ENCODE data around the gene THBS2. TPM values are rescaled to one million over a fixed set of nuclear protein-coding genes. Genes with fewer than 3 reads are reported as not detected.
"Not testable (repeated sequence)": the region's sequence is repeated elsewhere in the genome, so short reads cannot be mapped to it uniquely, and the experiment has no call there.

The THBS2 gene
- total and polyA plus RNA-seq, 5 donors from 2014 or later = 0.02 TPM; not detected in 4

GRCh38 chr6:169220068-169220964, 33.3 kb downstream of the THBS2 start:
- Mint-ChIP-seq H3K4me1 (peaks cover 0 to 5% (median under 1%) of the 10 kb centered on the region in 4 donors), H3K36me3 (no peaks in the 10 kb centered on the region), H3K27me3 (no peaks in the 10 kb centered on the region), H3K4me3 (no peak overlapping the region), H3K9me3 (peaks cover 0 to 3% (median 0%) of the 10 kb centered on the region in 7 donors), H3K27ac (no peak overlapping the region)
- no peaks in the 10 kb centered on the region for H3K27me3 ChIP-seq (ENCODE audit: control insufficient read depth, insufficient read depth, low read length)
- ATAC-seq (ENCODE audit: low read depth in 2 of 2) (no peak), DNase-seq (no peak)
- no peaks in the 10 kb centered on the region for H3K36me3 ChIP-seq (ENCODE audit: control insufficient read depth, insufficient read depth, low read length)
- H3K4me3 ChIP-seq (ENCODE audit: low read depth, low read length) = no peak overlapping the region
- no peaks in the 10 kb centered on the region for H3K4me1 ChIP-seq (ENCODE audit: control insufficient read depth, insufficient read depth, low read length, poor library complexity, severe bottlenecking)
- H3K27ac ChIP-seq (ENCODE audit: insufficient read depth, low read length, poor library complexity, severe bottlenecking) = no peak overlapping the region
- no peaks in the 10 kb centered on the region for H3K9me3 ChIP-seq (ENCODE audit: control insufficient read depth in 2 of 2, low read length in 2 of 2)

GRCh38 chr6:169217972-169218371, 35.7 kb downstream of the THBS2 start:
- DNase-seq (no peak), ATAC-seq (ENCODE audit: low read depth in 2 of 2) (no peak)
- Mint-ChIP-seq H3K4me3 (no peak overlapping the region), H3K27me3 (no peaks in the 10 kb centered on the region), H3K27ac (no peak overlapping the region), H3K36me3 (no peaks in the 10 kb centered on the region), H3K9me3 (peaks cover 0 to 3% (median 0%) of the 10 kb centered on the region in 7 donors), H3K4me1 (peaks cover 0 to 13% (median 8%) of the 10 kb centered on the region in 4 donors)
- Histone ChIP-seq H3K4me3 (ENCODE audit: low read depth, low read length) (no peak overlapping the region), H3K36me3 (ENCODE audit: control insufficient read depth, insufficient read depth, low read length) (no peaks in the 10 kb centered on the region), H3K27ac (ENCODE audit: insufficient read depth, low read length, poor library complexity, severe bottlenecking) (no peak overlapping the region), H3K4me1 (ENCODE audit: control insufficient read depth, insufficient read depth, low read length, poor library complexity, severe bottlenecking) (no peaks in the 10 kb centered on the region), H3K27me3 (ENCODE audit: control insufficient read depth, insufficient read depth, low read length) (no peaks in the 10 kb centered on the region), H3K9me3 (ENCODE audit: control insufficient read depth in 2 of 2, low read length in 2 of 2) (no peaks in the 10 kb centered on the region)

- DNase-seq = no peak
- no peaks in the 10 kb centered on the region for H3K27me3 ChIP-seq (ENCODE audit: control insufficient read depth, insufficient read depth, low read length)
- no peak for ATAC-seq (ENCODE audit: low read depth in 2 of 2)
- Mint-ChIP-seq H3K4me3 (no peak overlapping the region), H3K27ac (no peak overlapping the region), H3K36me3 (no peaks in the 10 kb centered on the region), H3K9me3 (peaks cover 0 to 3% (median 0%) of the 10 kb centered on the region in 7 donors), H3K4me1 (peaks cover 3 to 18% (median 13%) of the 10 kb centered on the region in 4 donors), H3K27me3 (no peaks in the 10 kb centered on the region)
- no peak overlapping the region for H3K27ac ChIP-seq (ENCODE audit: insufficient read depth, low read length, poor library complexity, severe bottlenecking)
- H3K36me3 ChIP-seq (ENCODE audit: control insufficient read depth, insufficient read depth, low read length) = no peaks in the 10 kb centered on the region
- H3K4me1 ChIP-seq (ENCODE audit: control insufficient read depth, insufficient read depth, low read length, poor library complexity, severe bottlenecking) = peaks cover 3% of the 10 kb centered on the region
- no peak overlapping the region for H3K4me3 ChIP-seq (ENCODE audit: low read depth, low read length)
- H3K9me3 ChIP-seq (ENCODE audit: control insufficient read depth in 2 of 2, low read length in 2 of 2) = no peaks in the 10 kb centered on the region
Measured at GRCh38 chr6:169216830-169217229, 36.8 kb downstream of the THBS2 start.

- Histone ChIP-seq H3K9me3 (ENCODE audit: control insufficient read depth in 2 of 2, low read length in 2 of 2) (no peaks in the 10 kb centered on the region), H3K36me3 (ENCODE audit: control insufficient read depth, insufficient read depth, low read length) (no peaks in the 10 kb centered on the region), H3K4me3 (ENCODE audit: low read depth, low read length) (no peak overlapping the region), H3K27ac (ENCODE audit: insufficient read depth, low read length, poor library complexity, severe bottlenecking) (no peak overlapping the region), H3K4me1 (ENCODE audit: control insufficient read depth, insufficient read depth, low read length, poor library complexity, severe bottlenecking) (peaks cover 3% of the 10 kb centered on the region), H3K27me3 (ENCODE audit: control insufficient read depth, insufficient read depth, low read length) (no peaks in the 10 kb centered on the region)
- DNase-seq (no peak), ATAC-seq (ENCODE audit: low read depth in 2 of 2) (no peak)
- no peak overlapping the region for H3K4me3 Mint-ChIP-seq
- H3K27me3 Mint-ChIP-seq = no peaks in the 10 kb centered on the region
- H3K36me3 Mint-ChIP-seq = no peaks in the 10 kb centered on the region
- peaks cover 3 to 21% (median 15%) of the 10 kb centered on the region in 4 donors for H3K4me1 Mint-ChIP-seq
- H3K9me3 Mint-ChIP-seq = peaks cover 0 to 6% (median 0%) of the 10 kb centered on the region in 7 donors
- no peak overlapping the region for H3K27ac Mint-ChIP-seq
Measured at GRCh38 chr6:169215201-169215681, 38.4 kb downstream of the THBS2 start.

GRCh38 chr6:169214789-169215188, 38.9 kb downstream of the THBS2 start:
- not testable (repeated sequence) for H3K27me3 Mint-ChIP-seq; H3K27me3 ChIP-seq (ENCODE audit: control insufficient read depth, insufficient read depth, low read length); H3K4me3 ChIP-seq (ENCODE audit: low read depth, low read length); H3K9me3 ChIP-seq (ENCODE audit: control insufficient read depth in 2 of 2, low read length in 2 of 2); H3K27ac ChIP-seq (ENCODE audit: insufficient read depth, low read length, poor library complexity, severe bottlenecking); H3K4me1 ChIP-seq (ENCODE audit: control insufficient read depth, insufficient read depth, low read length, poor library complexity, severe bottlenecking); H3K9me3 Mint-ChIP-seq; DNase-seq; H3K36me3 Mint-ChIP-seq; H3K36me3 ChIP-seq (ENCODE audit: control insufficient read depth, insufficient read depth, low read length); ATAC-seq (ENCODE audit: low read depth in 2 of 2)
- peaks cover 3 to 21% (median 17%) of the 10 kb centered on the region in 4 donors for H3K4me1 Mint-ChIP-seq
- H3K27ac Mint-ChIP-seq = peak overlapping the region in 1 of 3 donors; percentile 42
- peak overlapping the region in 1 of 4 donors; percentile 28 for H3K4me3 Mint-ChIP-seq

- peak overlapping the region in 2 of 3 donors; percentile 52 to 55 for H3K27ac Mint-ChIP-seq
Measured at GRCh38 chr6:169213814-169214520, 39.7 kb downstream of the THBS2 start.

GRCh38 chr6:169212897-169213813, 40.5 kb downstream of the THBS2 start:
- peak overlapping the region; percentile 0 for H3K27ac ChIP-seq (ENCODE audit: insufficient read depth, low read length, poor library complexity, severe bottlenecking)
- peaks cover 3% of the 10 kb centered on the region for H3K27me3 ChIP-seq (ENCODE audit: control insufficient read depth, insufficient read depth, low read length)
- Mint-ChIP-seq H3K27ac (peak overlapping the region in 1 of 3 donors; percentile 79), H3K36me3 (no peaks in the 10 kb centered on the region), H3K4me1 (peaks cover 3 to 21% (median 17%) of the 10 kb centered on the region in 4 donors), H3K27me3 (peaks cover 6% of the 10 kb centered on the region), H3K4me3 (peak overlapping the region; percentile 27 to 85 (median 76)), H3K9me3 (peaks cover 0 to 8% (median 2%) of the 10 kb centered on the region in 7 donors)
- peaks cover 3% of the 10 kb centered on the region for H3K4me1 ChIP-seq (ENCODE audit: control insufficient read depth, insufficient read depth, low read length, poor library complexity, severe bottlenecking)
- ATAC-seq (ENCODE audit: low read depth in 2 of 2) = peak; percentile 97 to 99
- peak; percentile 77 to 93 (median 91) for DNase-seq
- H3K9me3 ChIP-seq (ENCODE audit: control insufficient read depth in 2 of 2, low read length in 2 of 2) = no peaks in the 10 kb centered on the region
- H3K4me3 ChIP-seq (ENCODE audit: low read depth, low read length) = peak overlapping the region; percentile 76
- no peaks in the 10 kb centered on the region for H3K36me3 ChIP-seq (ENCODE audit: control insufficient read depth, insufficient read depth, low read length)

More at GRCh38 chr6:169213814-169214520, 39.7 kb downstream of the THBS2 start:
- H3K27me3 Mint-ChIP-seq = no peaks in the 10 kb centered on the region
- Histone ChIP-seq H3K27ac (ENCODE audit: insufficient read depth, low read length, poor library complexity, severe bottlenecking) (no peak overlapping the region), H3K4me3 (ENCODE audit: low read depth, low read length) (no peak overlapping the region), H3K4me1 (ENCODE audit: control insufficient read depth, insufficient read depth, low read length, poor library complexity, severe bottlenecking) (peaks cover 3% of the 10 kb centered on the region), H3K9me3 (ENCODE audit: control insufficient read depth in 2 of 2, low read length in 2 of 2) (no peaks in the 10 kb centered on the region), H3K36me3 (ENCODE audit: control insufficient read depth, insufficient read depth, low read length) (no peaks in the 10 kb centered on the region), H3K27me3 (ENCODE audit: control insufficient read depth, insufficient read depth, low read length) (no peaks in the 10 kb centered on the region)
- ATAC-seq (ENCODE audit: low read depth in 2 of 2) = no peak
- peaks cover 0 to 8% (median 2%) of the 10 kb centered on the region in 7 donors for H3K9me3 Mint-ChIP-seq
- H3K4me1 Mint-ChIP-seq = peaks cover 3 to 21% (median 17%) of the 10 kb centered on the region in 4 donors
- no peaks in the 10 kb centered on the region for H3K36me3 Mint-ChIP-seq
- peak in 1 of 3 donors; percentile 1 for DNase-seq
- peak overlapping the region in 3 of 4 donors; percentile 8 to 36 (median 28) for H3K4me3 Mint-ChIP-seq
